AML-193 (cell line): ENCODE data around the gene BACE2.

Source experiments
- DNase-seq, 2 experiments: peaks; one replicate each; lab custom pipeline; 2025; lab: John Stamatoyannopoulos, UW

BACE2 gene

DNA sequence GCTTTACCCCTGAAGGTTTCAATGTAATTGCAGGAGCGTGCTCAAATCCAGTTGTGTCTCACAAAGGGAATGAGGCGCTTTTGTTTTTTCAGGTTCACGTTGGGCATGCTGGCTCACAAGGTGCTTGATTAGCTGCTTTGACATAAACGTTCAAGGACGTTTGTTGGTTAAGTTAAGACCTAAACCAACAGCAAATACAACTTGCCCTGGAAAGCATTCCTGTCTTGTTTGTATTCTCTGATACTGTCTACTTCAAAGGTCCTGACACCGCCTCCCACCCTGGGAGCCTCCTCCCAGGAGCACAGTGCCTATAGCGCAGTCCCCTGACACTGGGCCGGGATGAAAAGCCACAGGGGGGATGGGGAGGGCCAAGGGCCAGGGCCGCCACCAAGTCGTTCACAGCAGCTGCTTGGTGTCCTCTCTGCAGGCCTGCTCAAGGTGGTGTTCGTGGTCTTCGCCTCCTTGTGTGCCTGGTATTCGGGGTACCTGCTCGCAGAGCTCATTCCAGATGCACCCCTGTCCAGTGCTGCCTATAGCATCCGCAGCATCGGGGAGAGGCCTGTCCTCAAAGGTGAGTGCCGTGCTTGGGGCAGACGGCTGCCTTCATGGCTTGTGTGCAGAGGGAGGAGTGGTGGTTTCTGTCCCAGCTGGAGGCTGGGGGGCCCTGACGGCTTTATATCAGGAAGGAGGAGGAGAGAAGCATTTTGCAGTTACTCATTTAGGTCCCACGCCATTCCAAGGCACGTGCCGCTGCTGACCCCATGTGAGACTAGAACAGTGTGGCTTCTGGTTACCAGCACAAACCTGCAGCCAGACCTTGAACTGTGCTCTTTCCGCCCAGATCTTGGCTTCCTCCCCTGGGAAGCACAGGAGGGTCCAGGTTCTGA lies 154.8 kb downstream of the BACE2 start:
- no peak for DNase-seq

DNA sequence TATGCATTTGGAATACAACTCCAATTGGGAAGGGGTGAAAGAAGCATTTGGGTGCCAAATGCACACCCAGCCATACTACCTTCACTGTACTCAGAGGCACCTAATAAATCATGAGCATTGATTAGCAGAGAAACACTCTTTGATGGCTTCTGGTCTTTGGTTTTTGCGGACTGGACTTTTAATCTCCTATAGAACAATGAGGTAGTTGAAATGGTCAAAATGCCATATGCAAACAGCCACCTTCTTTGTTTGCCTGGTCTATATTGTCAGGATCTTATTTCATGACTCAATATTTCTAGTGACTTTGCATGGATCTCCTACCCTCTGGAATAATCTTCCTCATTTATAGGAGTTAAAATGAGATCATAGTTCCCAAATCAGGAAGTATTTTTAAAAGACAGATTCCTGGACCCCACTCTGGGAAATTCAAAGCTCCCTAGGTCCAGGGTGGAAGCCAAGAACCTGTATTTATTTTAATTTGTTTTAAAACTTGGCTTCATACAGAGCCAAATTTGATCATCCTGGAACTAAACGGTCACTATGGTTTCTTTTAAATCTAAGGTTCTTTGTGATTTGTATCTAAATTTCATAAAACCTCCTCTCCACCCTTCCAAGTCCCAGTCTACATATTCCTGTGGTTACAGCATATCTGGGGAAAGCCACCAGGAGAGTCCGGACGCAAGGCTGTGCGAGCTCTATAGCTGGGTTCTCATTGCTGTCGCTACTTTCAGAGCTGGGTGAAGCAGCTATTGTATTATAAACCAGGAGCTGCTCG lies 157.4 kb downstream of the BACE2 start:
- no peak for DNase-seq

DNA sequence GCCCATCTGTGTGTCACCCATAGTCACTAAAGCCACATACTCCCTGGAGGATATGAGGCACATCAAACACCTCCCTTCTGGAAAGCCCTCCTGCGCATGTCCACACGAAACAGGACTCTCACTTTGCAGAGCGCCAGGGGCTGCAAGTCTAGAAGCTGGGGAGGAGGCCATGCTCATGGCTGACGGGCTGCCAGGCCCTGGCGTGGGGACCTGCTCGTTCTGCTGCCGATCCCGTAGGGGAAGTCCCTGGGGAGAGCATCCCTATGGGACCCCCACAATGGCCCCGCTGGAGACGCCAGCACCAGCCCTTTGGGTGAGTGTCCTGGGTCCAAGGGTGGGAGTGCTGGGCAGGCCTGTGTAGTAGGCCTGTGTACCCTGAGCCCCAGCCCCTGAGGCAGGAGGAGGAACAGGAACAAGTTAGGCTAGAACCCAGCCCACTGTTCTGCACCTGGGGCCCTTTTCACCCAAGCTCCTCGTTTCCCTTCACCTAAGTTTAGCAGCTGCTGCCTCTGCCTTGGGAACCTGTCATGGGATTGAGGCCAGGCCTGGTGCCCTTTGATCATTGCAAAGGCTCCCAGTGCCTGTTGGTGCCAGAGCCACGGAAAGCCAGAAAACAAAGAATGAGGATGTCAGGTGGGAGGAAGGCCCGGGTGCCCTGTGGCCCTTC lies 158.6 kb downstream of the BACE2 start:
- DNase-seq, result no peak

DNA sequence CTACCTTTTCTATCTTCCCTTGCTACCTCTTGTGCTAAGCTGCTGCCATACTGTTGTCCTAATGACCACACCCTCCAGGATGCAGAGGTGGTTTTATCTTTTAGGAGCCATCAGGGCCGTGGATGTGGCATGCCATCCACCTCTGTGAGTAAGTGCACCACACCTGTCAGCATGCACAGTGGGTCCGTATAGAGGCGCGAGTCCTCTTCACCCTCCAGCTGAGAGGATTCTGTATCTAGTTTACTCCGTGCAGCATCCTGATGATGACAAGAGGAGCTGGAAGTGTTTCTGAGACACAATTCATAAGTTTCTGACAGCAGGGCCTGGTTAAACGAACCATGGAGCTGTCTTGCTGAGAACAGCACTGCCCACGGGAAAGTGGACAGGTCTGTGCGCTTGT lies 159.8 kb downstream of the BACE2 start:
- DNase-seq, result no peak

DNA sequence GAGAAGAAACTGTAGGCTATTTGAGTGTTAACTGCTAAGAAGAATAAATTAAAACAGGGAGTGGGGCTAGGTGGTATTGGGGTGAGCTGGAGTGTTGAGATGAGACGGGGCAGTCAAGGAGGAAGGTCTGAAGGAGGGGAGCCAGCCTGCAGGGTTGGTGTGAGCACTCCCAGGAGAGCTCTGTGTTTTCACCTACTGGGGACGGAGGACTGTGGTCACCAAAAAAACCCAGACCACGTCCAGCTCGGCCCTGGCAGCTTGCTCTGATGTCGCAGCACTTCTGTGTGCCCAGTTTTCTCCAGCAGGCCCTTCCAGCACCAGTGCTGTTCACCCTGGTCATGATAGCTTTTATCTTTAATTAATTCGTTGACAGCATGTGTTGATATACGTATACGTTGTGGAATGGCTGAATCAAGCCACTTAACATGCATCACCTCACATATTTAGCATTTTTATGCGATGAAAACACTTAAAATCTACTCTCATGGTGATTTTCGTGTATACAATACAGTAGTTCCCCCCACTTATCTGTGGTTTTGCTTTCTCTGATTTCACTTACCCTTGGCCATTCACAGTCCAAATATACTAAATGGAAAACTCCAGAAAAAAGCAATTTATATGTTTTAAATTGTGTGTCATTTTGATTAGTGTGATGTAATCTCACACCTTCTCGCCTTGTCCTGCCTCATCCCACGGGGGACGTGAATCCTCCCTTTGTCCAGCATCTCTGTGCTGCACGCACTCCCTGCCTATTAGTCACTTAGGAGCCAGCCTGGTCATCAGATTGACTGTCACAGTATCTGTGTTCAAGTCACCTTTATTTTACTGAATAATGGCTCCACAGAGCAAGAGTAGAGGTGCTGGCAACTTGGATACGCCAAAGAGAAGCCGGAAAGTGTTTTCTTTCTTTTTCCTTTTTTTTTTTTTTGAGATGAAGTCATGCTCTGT lies 161.0 kb downstream of the BACE2 start:
- DNase-seq, result no peak
